GM18511 (cell line): ENCODE data around the gene SERINC5.
A peak's percentile ranks its signal among the peaks of the same experiment; 100 is the strongest.
"Not testable (repeated sequence)": the region's sequence is repeated elsewhere in the genome, so short reads cannot be mapped to it uniquely, and the experiment has no call there.

Experiments used
- ATAC-seq: cut with Tn5 transposase; IDR thresholded peaks from one replicate; pipeline ENCODE4 v1.9.1; 2021; ENCODE audit warnings: mild to moderate bottlenecking, moderate library complexity; ENCODE audit not compliant: unreplicated experiment

SERINC5 gene

DNA sequence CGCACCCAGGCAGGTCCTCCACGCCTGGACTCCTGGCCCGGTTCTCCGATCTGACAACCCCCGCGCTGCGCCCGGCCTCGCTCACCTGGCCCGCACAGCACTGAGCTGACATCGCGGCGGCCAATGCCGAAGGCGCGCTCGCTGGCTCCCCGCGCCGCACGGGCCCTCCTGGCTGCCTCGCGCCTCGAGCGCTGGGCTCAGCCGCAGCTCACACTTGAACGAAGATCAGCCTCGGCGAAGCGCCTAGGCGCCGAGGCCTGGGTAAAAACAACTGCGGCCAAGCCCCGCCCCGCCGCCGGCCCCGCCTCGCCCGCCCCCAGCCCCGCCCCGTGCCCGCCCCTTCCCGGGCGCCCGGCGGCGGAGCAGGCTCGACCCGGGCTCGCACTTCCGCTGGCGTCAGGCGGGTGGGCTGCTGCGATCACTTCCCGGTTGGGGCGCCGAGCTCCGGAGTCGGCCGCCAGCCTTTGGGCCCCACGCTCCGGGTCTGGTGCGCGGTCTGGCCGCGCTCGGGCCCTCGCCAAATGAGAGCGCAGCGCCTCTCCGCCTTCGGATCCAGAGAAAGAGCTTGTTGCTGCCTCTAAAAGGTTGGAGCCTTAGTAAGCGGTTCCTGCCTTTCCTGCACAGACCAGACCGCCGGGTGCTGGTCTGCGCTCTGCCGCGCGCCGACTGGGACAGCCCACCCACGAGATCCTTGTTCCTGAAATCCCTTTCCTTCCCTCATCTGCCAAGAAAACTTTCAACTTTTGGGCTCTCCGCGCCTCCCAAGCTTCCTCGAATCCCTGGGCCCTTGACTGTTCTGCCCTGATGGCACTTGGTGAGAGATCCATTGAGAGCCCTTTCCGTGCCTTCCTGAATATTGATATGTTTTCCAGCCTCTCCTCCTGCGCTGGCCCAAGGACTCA, at the start of gene SERINC5:
TSS of gene SERINC5 (minus strand) at position 238 of the 902 bp plus-strand sequence. CDS start at position 112, 126 bp downstream.
- peak; percentile 85 for ATAC-seq

DNA sequence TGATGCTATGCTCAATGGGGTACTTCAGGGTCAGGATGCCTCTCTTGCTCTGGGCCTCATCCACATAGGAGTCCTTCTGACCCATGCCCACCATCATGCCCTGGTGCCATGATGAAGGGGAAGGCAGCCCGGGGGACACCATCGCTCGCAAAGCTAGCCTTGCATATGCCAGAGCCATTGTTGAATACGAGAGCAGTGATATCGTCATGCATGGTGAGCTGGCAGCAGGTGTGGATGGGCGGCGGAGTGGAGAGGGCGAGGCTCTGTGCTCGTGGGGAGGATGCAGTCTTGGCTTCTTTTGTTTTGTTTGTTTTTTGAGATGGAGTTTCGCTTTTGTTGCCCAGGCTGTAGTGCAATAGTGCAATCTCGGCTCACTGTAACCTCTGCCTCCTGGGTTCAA, 46.8 kb upstream of the SERINC5 start:
- no peak for ATAC-seq

DNA sequence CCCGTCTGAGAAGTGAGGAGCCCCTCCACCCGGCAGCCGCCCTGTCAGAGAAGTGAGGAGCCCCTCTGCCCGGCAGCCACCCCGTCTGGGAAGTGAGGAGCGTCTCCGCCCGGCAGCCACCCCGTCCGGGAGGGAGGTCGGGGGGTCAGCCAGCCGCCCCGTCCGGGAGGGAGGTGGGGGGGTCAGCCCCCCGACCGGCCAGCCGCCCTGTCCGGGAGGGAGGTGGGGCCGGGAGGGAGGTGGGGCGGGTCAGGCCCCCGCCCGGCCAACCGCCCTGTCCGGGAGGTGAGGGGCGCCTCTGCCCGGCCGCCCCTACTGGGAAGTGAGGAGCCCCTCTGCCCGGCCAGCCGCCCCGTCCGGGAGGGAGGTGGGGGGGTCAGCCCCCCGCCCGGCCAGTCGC, 45.5 kb upstream of the SERINC5 start:
- ATAC-seq: not testable (repeated sequence)

DNA sequence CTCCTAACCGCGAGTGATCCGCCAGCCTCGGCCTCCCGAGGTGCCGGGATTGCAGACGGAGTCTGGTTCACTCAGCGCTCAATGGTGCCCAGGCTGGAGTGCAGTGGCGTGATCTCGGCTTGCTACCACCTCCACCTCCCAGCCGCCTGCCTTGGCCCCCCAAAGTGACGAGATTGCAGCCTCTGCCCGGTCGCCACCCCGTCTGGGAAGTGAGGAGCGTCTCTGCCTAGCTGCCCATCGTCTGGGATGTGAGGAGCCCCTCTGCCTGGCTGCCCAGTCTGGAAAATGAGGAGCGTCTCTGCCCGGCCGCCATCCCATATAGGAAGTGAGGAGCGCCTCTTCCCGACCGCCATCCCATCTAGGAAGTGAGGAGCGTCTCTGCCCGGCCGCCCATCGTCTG, 44.9 kb upstream of the SERINC5 start:
- not testable (repeated sequence) for ATAC-seq

DNA sequence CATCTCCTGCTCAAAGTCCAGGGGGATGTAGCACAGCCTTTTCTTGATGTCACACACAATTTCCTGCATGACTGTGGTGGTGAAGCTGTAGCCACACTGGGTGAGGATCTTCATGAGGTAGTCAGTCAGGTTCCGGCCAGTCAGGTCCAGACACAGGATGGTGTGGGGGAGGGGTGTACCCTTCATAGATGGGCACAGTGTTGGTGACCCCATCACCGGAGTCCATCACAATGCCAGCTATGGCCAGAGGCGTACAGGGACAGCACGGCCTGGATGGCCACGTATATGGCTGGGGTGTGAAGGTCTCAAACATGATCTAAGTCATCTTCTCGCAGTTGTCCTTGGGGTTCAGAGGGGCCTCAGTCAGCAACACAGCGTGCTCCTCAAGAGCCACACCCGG, 44.3 kb upstream of the SERINC5 start:
- no peak for ATAC-seq

DNA sequence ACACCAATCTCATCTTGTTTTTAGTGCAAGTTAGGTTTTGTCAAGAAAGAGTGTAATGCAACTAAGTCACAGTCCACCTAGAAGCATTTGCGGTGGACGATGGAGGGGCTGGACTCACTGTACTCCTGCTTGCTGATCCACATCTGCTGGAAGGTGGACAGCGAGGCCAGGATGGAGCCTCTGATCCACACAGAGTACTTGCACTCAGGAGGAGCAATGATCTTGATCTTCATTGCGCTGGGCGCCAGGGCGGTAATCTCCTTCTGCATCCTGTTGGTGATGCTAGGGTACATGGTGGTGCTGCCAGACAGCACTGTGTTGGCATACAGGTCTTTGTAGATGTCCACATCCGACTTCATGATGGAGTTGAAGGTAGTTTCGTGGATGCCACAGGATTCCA, 43.8 kb upstream of the SERINC5 start:
- ATAC-seq: no peak

DNA sequence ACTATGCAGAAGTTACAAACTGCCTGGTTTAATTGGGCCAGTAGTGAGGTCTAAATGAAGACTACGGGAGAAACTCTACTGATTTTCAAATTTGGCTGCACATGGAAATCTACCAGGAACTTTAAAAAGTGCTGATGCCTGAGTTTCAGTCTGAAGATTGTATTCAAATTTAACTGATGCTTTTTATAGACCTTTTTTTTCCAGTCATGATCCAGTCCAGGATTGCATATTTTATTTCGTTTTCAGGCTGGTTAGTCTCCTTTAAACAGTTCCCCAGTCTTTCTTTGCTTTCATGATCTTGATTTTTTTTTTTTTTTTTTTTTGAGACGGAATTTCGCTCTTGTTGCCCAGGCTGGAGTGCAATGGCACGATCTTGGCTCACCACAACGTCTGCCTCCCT, 40.3 kb upstream of the SERINC5 start:
- no peak for ATAC-seq

DNA sequence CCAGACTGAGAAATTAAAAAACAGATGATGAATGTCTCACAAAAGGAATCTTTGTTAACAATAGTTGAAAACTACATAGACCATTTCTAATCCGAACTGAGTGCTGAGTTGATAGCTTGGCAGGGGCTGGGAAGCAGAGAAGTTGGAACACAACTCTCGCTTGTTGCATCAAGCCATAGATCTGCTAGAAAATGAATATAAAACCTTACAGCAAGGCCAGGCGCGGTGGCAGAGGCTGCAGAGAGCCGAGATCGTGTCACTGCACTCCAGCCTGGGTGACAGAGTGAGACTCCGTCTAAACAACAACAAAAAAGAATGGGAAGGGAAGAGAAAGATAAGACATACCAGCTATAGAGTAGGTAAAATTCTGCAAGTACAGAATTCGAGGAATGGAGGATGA, 35.9 kb upstream of the SERINC5 start:
- ATAC-seq: no peak

DNA sequence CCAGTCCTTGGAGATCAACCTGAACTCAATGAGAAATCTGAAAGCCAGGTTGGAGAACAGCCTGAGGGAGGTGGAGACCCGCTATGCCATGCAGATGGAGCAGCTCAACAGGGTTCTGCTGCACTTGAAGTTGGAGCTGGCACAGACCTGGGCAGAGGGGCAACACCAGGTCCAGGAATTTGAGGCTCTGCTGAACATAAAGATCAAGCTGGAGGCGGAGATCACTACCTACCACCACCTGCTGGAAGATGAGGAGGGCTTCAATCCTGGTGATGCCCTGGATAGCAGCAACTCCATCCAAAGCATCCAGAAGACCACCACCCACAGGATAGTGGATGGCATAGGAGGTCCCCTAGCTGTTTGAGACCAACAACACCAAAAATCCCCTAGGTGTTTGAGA, 33.5 kb upstream of the SERINC5 start:
- ATAC-seq: no peak

DNA sequence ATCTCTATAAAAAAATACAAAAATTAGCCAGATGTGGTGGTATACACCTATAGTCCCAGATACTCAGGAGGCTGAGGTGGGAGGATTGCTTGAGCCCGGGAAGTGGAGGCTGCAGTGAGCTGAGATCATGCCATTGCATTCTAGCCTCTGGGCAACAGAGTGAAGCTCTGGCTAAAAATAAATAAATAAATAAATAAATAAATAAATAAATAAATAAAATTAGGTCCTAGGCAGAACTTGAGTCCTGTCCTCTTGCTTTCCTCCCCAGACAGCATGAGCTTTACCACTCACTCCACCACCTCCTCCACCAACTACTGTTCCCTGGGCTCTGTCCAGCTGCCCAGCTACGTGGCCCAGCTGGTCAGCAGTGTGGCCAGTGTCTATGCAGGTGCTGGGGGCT, 32.3 kb upstream of the SERINC5 start:
- ATAC-seq: no peak

DNA sequence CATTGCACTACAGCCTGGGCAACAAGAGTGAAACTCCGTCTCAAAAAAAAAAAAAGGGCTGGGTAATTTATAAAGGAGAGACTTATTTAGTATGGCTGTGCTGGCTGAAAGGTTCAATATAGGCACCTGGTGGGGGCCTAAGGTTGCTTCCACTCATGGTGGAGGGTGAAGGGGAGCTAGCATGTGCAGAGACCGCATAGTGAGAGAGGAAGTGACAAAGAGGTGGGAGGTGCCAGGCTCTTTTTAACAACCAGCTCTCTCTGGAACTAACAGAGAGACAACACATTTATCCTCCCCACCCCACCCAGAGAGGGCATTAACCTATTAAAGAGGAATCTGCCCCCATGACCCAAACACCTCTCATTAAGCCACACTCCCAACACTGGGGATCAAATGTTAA, 28.9 kb upstream of the SERINC5 start:
- no peak for ATAC-seq

DNA sequence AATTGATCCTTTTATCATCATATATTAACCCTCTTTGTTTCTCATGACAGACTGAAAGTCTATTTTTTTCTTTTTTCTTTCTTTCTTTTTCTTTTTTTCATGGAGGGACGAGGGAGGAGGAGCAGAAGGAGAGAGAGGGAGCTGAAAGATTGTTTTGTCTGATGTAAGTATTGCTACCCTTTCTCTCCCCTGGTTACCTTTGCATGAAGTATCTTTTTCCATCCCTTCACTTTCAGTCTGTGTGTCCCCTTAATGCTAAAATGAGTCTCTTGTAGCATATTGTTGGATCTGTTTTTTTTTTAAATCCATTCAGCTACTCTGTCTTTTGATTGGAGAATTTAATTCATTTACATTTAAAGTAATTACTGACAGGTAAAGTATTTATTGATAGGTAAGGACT, 27.5 kb upstream of the SERINC5 start:
- no peak for ATAC-seq

DNA sequence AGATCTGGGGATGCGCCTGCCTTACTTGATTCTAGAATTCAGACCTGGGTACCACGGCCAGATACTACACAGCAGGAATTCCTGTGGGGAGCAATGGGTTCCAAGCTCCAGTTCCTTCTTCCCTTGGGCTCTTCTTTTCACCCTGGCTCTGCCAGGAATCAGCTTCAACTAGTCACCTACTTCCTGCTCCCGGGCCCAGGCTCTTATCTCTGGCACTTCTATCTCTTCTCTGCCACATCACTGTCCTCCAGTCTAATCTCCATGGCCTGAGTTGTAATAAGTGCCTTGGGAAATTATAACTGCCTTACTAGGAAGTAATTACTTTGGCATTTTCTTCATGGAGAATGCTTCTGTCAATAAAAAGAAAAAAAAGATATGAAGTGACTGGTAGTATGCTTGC, 26.2 kb upstream of the SERINC5 start:
- no peak for ATAC-seq

DNA sequence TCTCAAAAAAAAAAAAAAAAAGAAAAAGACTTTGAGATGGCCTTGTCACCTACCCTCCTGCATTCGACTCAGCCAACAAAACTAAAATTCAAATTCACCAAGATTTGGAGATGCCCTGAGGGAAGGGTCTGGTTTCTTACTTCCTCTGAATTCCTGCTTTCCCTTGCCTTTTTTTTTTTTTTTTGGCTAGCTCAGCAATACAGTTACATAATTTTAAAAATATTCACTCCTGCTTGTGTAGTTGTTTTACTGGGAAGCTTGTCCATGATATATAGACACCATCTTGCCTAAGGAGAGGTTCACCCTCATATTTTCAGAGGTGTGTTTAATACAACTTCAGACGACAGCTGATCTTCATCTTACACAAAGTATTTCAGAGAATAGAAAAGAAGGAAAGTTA, 21.3 kb upstream of the SERINC5 start:
- ATAC-seq: no peak

DNA sequence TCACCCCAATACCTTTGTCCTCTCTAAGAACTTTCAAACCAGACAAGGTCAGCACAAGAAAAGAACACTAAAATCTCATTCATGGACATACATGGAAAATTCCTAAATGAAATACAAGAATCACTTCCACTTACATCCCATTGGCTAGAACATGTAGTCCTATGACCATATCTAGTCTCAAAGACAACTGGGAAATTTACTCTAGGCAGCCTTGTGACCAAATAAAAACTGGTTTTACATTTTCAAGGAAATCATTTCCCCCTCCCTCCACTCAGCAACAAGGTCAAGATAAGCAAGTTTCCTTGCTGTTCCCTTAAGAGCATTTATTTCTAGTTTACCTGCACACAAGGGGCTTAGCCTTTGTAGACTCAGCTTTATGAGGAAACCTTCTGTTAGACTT, 20.3 kb upstream of the SERINC5 start:
- ATAC-seq: no peak

DNA sequence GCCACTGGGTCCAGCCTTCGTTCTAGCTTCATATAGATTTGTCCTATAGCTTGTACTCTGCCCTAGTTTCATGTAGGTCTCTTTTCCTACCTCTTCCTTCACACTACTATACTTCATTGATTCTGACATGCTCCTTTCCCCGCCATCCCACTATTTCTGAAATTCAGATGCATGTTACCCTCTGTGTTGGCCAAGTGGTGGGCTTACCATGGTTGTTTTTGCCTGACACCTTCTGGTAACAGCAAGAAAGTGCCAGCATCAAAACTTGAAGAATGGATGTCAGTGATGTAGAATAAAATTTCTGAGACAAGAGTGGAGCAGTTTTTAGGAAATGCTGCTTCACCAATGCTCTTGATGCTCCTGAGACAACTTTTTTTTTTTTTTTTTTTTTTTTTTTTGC, 19.5 kb upstream of the SERINC5 start:
- no peak for ATAC-seq

DNA sequence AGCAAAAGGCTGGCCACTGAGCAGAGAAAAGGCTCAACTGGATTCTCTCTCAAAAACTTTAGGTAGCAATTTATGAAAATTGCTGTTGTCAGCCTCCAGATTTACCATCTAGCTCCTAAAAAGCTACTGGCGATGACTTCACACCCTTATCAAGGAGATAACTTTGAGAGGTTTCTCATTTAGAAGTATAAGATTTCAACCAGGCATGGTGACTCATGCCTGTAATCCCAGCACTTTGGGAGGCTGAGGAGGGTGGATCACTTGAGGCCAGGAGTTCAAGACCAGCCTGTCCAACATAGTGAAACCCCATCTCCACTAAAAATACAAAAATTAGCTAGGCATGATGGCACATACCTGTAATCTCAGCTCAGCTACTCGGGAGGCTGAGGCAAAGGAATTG, 14.7 kb upstream of the SERINC5 start:
- not testable (repeated sequence) for ATAC-seq

DNA sequence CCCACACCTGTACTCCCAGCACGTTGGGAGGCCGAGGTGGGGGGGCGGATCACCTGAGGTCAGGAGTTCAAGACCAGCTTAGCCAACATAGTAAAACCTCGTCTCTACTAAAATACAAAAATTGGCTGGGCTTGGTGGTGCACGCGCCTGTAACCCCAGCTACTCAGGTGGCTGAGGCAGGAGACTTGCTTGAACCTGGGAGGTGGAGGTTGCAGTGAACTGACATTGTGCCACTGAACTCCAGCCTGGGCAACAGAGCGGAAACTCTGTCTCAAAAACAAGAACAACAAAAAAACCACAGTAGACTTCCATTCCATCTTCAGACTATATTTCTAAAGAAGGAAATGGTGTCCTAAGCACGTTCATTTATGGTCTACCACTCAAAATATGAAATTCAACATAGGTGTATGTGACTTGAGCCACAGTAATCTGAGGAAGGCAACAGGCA, 14.2 kb upstream of the SERINC5 start:
- no peak for ATAC-seq

DNA sequence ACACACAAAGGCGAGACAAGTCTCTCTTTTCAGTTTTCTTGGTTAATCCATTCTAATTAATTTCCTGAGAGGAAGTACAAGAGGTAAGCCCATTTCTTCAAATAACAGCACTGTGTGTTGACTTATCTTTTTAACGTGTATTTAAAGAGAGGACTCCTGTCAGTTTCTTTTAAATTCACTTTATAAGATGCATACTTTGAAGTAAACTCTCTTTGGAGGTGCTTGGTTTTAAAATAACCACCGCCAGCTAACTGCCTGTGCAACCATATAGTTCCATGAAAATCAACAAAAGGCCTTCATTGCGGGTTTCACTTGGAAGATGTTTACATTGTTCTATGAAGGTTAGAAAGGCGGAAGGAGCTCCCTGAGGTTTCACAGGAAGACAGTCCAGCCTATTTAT, 13.1 kb upstream of the SERINC5 start:
- no peak for ATAC-seq

DNA sequence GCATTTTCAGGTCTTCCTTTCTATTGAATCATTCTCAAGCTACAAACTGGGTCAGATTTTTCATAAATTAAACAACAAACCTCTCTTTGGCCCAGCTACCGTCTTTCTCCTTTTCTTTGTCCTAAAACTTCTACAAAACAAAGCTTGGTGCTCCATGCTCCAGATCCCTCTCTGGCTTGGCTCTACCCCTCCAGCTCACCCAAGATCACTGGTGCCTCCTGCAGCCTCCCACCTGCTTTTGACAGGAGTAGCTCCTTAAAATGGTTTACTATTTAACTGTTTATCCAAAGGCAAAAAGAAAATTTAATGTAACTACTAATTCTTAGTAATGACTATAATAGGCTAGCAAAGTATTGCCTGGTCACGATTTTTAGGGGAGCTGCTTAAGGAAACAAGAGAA, 10.7 kb upstream of the SERINC5 start:
- ATAC-seq: no peak

DNA sequence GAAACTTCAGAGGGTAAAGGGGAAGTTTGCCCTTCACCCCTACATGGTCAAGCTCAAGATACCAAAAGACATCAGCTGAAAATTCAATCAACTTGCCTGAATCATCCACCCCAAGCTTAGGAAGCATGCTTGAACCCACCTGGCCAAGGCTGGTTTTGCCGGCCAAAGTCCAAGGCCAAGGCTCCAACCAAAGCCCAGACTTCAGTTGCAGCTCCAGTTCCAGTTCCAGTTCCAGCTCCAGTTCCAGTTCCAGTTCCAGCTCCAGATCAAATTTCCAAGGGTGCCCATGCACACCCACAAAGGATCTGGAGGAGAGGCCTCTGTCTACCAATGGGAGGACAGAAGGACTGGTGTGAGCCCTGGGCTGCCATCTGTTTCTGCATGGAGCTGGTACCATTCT, 4.6 kb upstream of the SERINC5 start:
- no peak for ATAC-seq

DNA sequence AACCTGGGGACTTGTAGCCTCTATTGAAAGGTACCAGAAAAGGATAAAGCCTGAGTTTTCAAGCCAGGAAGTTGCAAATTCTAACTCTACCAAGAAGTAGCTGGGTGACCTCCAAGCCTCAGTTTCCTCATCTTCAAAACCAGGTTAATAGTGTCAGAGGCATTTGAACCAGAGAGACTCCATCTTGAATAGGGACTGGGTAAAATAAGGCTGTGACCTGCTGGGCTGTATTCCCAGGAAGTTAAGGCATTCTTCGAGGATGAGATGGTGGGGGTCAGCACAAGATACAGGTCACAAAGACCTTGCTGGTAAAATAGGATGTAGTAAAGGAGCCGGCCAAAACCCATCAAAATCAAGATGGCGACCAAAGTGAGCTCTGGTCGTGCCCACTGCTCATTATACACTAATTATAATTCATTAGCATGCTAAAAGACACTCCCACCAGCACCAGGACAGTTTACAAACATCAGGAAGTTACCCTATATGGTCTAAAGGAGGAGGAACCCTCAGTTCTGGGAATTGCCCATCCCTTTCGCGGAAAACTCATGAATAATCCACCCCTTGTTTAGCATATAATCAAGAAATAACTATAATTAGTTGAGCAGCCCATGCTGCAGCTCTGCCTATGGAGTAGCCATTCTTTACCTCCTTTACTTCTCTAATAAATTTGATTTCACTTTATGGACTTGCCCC, 3.8 kb upstream of the SERINC5 start:
- no peak for ATAC-seq
